CD14-positive monocyte (primary cell): ENCODE results near the gene PROKR1. TPM values are rescaled to one million over a fixed set of nuclear protein-coding genes. Genes with fewer than 3 reads are reported as not detected.

ENCODE experiments used
- DNase-seq, 3 donors: peaks; one replicate each; pipeline ENCODE4 v3.0.0-alpha.2; 2011 to 2022
- H2AFZ ChIP-seq: 2 replicates; pipeline ENCODE4 v1.6.0; 2012; ENCODE audit warnings: mild to moderate bottlenecking, low read depth, low read length, inconsistent platforms; ENCODE audit not compliant: insufficient read depth, poor library complexity, severe bottlenecking
- H3K27ac ChIP-seq, 2 donors: 1 replicate in 1 of 2; 2 replicates in 1 of 2; pipeline ENCODE4 v1.5.1; 2012 to 2013; ENCODE audit warnings: low read length in 2 of 2, control low read depth in 1 of 2, inconsistent platforms in 1 of 2, low read depth in 1 of 2, mild to moderate bottlenecking in 1 of 2
- H3K27me3 ChIP-seq, 2 donors: one replicate each; pipeline versions ENCODE4 v1.6.0 to v1.6.1; 2011 to 2013; ENCODE audit warnings: low read length in 2 of 2; ENCODE audit not compliant: control insufficient read depth in 2 of 2, insufficient read depth in 2 of 2
- H3K36me3 ChIP-seq, 2 donors: replicated peaks in 1 of 2; 1 replicate in 1 of 2; 2 replicates in 1 of 2; pipeline versions ENCODE4 v1.5.1 to v1.6.1; 2012 to 2013; ENCODE audit warnings: low read length in 2 of 2, control low read depth in 1 of 2, inconsistent platforms in 1 of 2, mild to moderate bottlenecking in 1 of 2; ENCODE audit not compliant: insufficient read depth in 2 of 2, control insufficient read depth in 1 of 2
- H3K4me1 ChIP-seq, 2 donors: 1 replicate in 1 of 2; 2 replicates in 1 of 2; pipeline versions ENCODE4 v1.5.1 to v1.6.1; 2012 to 2013; ENCODE audit warnings: low read length in 2 of 2, control low read depth in 1 of 2, inconsistent platforms in 1 of 2, mild to moderate bottlenecking in 1 of 2, moderate library complexity in 1 of 2; ENCODE audit not compliant: insufficient read depth in 2 of 2, control insufficient read depth in 1 of 2
- H3K4me2 ChIP-seq: replicated peaks from 2 replicates; pipeline ENCODE3; 2012; ENCODE audit warnings: low read length, moderate library complexity, mild to moderate bottlenecking; ENCODE audit not compliant: poor library complexity, severe bottlenecking; ENCODE audit errors: extremely low read depth
- H3K4me3 ChIP-seq, 3 experiments: fragments of 200-600 bp in 1 of 3; sonication (generic) in 1 of 3; replicated peaks in 1 of 3; 1 replicate in 2 of 3; 2 replicates in 1 of 3; pipeline ENCODE4 v1.5.1; 2011 to 2013; ENCODE audit warnings: low read length in 3 of 3, mild to moderate bottlenecking in 3 of 3, control low read depth in 2 of 3, low read depth in 2 of 3, inconsistent platforms in 1 of 3, moderate library complexity in 1 of 3
- H3K79me2 ChIP-seq: 2 replicates; pipeline ENCODE4 v1.6.0; 2012; ENCODE audit warnings: mild to moderate bottlenecking, control low read depth, inconsistent platforms, low read length, moderate library complexity; ENCODE audit not compliant: insufficient read depth
- H3K9ac ChIP-seq: 2 replicates; pipeline ENCODE4 v1.6.0; 2017; ENCODE audit warnings: low read length, mild to moderate bottlenecking; ENCODE audit not compliant: insufficient read depth, poor library complexity, severe bottlenecking
- H3K9me3 ChIP-seq, 2 donors: replicated peaks in 1 of 2; 1 replicate in 1 of 2; 2 replicates in 1 of 2; pipeline versions ENCODE4 v1.5.1 to v1.6.1; 2012 to 2013; ENCODE audit warnings: low read length in 2 of 2, control low read depth in 1 of 2; ENCODE audit not compliant: control insufficient read depth in 1 of 2, insufficient read depth in 1 of 2
- H4K20me1 ChIP-seq: 2 replicates; pipeline ENCODE4 v1.6.0; 2012; ENCODE audit warnings: mild to moderate bottlenecking, low read length, control low read depth, moderate library complexity; ENCODE audit not compliant: insufficient read depth
- H3K27ac Mint-ChIP-seq, 7 donors: one replicate each; pipeline ENCODE4 v1.8.0; 2020; ENCODE audit warnings: mild to moderate bottlenecking in 7 of 7, mixed read lengths in 7 of 7, moderate library complexity in 6 of 7, inconsistent platforms in 2 of 7
- H3K27me3 Mint-ChIP-seq, 3 donors: one replicate each; pipeline ENCODE4 v1.8.0; 2021 to 2022; ENCODE audit warnings: low read depth in 3 of 3, mild to moderate bottlenecking in 3 of 3, mixed read lengths in 3 of 3, moderate library complexity in 3 of 3, inconsistent platforms in 1 of 3
- H3K36me3 Mint-ChIP-seq, 2 donors: one replicate each; pipeline ENCODE4 v1.8.0; 2020; ENCODE audit warnings: mixed read lengths in 2 of 2, inconsistent platforms in 1 of 2, mild to moderate bottlenecking in 1 of 2
- H3K4me1 Mint-ChIP-seq: one replicate; pipeline ENCODE4 v1.8.0; 2020; ENCODE audit warnings: mild to moderate bottlenecking, mixed read lengths
- H3K4me3 Mint-ChIP-seq, 2 donors: one replicate each; pipeline ENCODE4 v1.8.0; 2020; ENCODE audit warnings: mild to moderate bottlenecking in 2 of 2, mixed read lengths in 2 of 2, moderate library complexity in 1 of 2
- H3K9me3 Mint-ChIP-seq, 7 donors: one replicate each; pipeline ENCODE4 v1.8.0; 2020 to 2022; ENCODE audit warnings: mixed read lengths in 7 of 7, mild to moderate bottlenecking in 6 of 7, moderate library complexity in 6 of 7, inconsistent platforms in 2 of 7
- WGBS: methylation state at CpG from one replicate; pipeline ENCODE4 v1.1.5; 2013; ENCODE audit warnings: missing lambda C conversion rate; ENCODE audit not compliant: insufficient coverage; 5-methylcytosine and 5-hydroxymethylcytosine counted together
- intact Hi-C, 2 donors: fragments of 100-400 bp; cut with micrococcal nuclease; formaldehyde crosslinking; loops; one replicate each; pipeline versions ENCODE4 v1.15.0 to v1.15.1; 2023
- polyA plus RNA-seq, 3 donors: library from polyadenylated mRNA; depleted of rRNA in 1 of 3; unstranded in 2 of 3; stranded (reverse) in 1 of 3; fragments of 300-500 nt in 2 of 3; fragments of >200 nt in 1 of 3; fragmentation: Illumina TruSeq in 2 of 3; gene quantifications; 1 replicate in 2 of 3; 2 replicates in 1 of 3; pipeline ENCODE4 v1.2.3, GENCODE V29; 2012 to 2021
- TF ChIP-seq, protein P1 (sequence below): fragments of 200-600 bp; IDR thresholded peaks from one replicate; pipeline ENCODE4 v1.8.0; 2022; ENCODE audit warnings: antibody characterized with exemption, mild to moderate bottlenecking

PROKR1 gene
- polyA plus RNA-seq, 3 donors = 0.01 TPM; not detected in 2

DNA sequence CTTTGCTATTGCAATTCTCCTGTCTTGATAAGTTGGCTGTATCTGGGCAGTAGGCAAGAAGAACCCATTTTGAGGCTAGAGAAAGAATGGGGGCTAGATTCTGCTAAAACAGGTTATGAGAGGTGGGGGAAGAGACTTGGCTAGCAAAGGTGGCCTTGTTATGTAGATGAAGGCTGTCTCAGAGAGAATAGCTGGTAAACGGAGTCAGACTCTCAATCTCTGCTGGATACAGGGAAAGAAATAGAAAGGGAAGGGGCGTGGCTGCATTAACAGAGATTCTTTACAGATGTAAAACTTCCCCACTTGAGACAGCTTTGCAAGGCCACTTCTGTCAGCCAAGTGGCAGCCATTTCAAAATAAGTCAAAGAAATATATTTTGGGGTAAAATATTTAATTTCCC is 53.2 kb downstream of the PROKR1 start:
- Mint-ChIP-seq H3K27ac (peak overlapping the region in 3 of 7 donors; percentile 16 to 66 (median 42)), H3K4me1 (peaks cover 60% of the 10 kb centered on the region), H3K27me3 (peaks cover 0 to 4% (median 3%) of the 10 kb centered on the region in 3 donors), H3K4me3 (no peak overlapping the region), H3K36me3 (peaks cover 0 to 5% of the 10 kb centered on the region in 2 donors), H3K9me3 (peaks cover 1 to 16% (median 12%) of the 10 kb centered on the region in 7 donors)
- Histone ChIP-seq H3K79me2 (no peaks in the 10 kb centered on the region), H3K4me2 (no peak overlapping the region), H2AFZ (no peak overlapping the region), H3K27me3 (no peaks in the 10 kb centered on the region), H3K4me3 (no peak overlapping the region), H3K4me1 (peaks cover 47 to 57% of the 10 kb centered on the region in 2 donors), H3K27ac (no peak overlapping the region), H3K36me3 (no peaks in the 10 kb centered on the region), H3K9me3 (no peaks in the 10 kb centered on the region), H4K20me1 (no peaks in the 10 kb centered on the region), H3K9ac (no peak overlapping the region)
- intact Hi-C loops = no loop called here
- DNase-seq = no peak
- no CpG with 5 or more reads among the region's 2 CpGs for whole genome bisulfite sequencing
- TF ChIP-seq, protein P1, sequence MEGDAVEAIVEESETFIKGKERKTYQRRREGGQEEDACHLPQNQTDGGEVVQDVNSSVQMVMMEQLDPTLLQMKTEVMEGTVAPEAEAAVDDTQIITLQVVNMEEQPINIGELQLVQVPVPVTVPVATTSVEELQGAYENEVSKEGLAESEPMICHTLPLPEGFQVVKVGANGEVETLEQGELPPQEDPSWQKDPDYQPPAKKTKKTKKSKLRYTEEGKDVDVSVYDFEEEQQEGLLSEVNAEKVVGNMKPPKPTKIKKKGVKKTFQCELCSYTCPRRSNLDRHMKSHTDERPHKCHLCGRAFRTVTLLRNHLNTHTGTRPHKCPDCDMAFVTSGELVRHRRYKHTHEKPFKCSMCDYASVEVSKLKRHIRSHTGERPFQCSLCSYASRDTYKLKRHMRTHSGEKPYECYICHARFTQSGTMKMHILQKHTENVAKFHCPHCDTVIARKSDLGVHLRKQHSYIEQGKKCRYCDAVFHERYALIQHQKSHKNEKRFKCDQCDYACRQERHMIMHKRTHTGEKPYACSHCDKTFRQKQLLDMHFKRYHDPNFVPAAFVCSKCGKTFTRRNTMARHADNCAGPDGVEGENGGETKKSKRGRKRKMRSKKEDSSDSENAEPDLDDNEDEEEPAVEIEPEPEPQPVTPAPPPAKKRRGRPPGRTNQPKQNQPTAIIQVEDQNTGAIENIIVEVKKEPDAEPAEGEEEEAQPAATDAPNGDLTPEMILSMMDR = no peak

DNA sequence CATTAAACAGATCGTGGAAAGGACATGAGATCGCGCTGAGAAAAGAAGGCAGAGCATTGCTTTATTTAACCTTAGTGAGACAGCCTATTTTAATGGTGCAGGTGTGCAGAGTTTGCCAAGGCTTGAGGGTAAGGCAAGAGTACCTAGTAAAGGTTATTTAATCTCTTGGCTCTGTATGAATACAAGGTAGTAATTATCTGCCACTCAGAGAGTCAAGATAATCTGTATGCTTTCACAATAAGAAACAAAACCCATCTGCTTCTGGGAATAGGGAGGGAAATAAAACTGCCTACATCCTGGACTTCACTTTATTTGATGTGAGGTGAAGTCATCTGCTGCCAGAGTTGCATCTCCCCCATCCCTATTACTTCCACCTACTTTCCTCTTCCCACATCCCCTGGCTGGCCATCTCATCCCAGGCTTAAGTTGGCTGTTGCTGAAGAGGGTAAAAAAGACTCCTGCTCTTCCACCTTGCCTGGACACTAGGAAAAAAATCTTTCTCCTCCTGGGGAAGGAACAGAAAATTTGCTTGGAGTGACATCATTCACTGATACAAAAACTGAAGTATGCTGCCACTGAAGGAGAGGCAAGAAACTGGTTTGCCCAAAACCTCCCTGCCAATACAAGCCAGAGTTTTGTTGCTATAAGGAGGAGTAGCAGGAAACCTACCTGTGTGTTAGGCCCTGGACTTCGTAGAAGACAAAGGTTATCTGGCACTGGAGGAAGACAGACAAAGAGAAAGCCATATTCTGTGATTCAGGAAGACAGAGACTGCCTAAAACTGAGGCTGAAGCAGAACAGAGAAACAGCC is 55.4 kb downstream of the PROKR1 start:
- H3K27me3 ChIP-seq = no peaks in the 10 kb centered on the region
- H3K9me3 Mint-ChIP-seq = peaks cover 0 to 16% (median 12%) of the 10 kb centered on the region in 7 donors

More for the DNA sequence above, 55.4 kb downstream of the PROKR1 start:
- Histone ChIP-seq H3K4me1 (peaks cover 28 to 35% of the 10 kb centered on the region in 2 donors), H3K4me2 (no peak overlapping the region), H3K9me3 (no peaks in the 10 kb centered on the region), H3K79me2 (no peaks in the 10 kb centered on the region), H4K20me1 (no peaks in the 10 kb centered on the region), H2AFZ (no peak overlapping the region), H3K4me3 (no peak overlapping the region), H3K36me3 (no peaks in the 10 kb centered on the region), H3K9ac (no peak overlapping the region), H3K27ac (no peak overlapping the region)
- Mint-ChIP-seq H3K27ac (peak overlapping the region in 1 of 7 donors; percentile 11), H3K4me1 (peaks cover 38% of the 10 kb centered on the region), H3K4me3 (no peak overlapping the region), H3K36me3 (peaks cover 0 to 5% of the 10 kb centered on the region in 2 donors), H3K27me3 (peaks cover 0 to 4% (median 0%) of the 10 kb centered on the region in 3 donors)
- no peak for DNase-seq
- WGBS = 100% methylated on average over 1 of the region's 4 CpGs
- intact Hi-C loops = no loop called here
- TF ChIP-seq, protein P1 = no peak
